ENCODE data around the gene LRRC73.
A peak's percentile ranks its signal among the peaks of the same experiment; 100 is the strongest.

LRRC73 gene

GRCh38 chr6:43522547-43523261 is 12.6 kb upstream of the LRRC73 start:
- H3K79me2 ChIP-seq (ENCODE audit: insufficient read depth, low read length): peaks cover 21% of the 10 kb centered on the region
- ATAC-seq (ENCODE audit: insufficient read depth, low read depth) (0 out of 3 replicates have a peak, but pooled peaks have one; percentile 3), DNase-seq (no peak)
- no peak overlapping the region for H2AFZ ChIP-seq (ENCODE audit: low read depth, low read length)
- H3K9me3 ChIP-seq (ENCODE audit: insufficient read depth, low read length, severe bottlenecking): no peaks in the 10 kb centered on the region
- no peak for TF ChIP-seq CTCF (IDR thresholded peaks at IDR 0.05; ENCODE audit: borderline replicate concordance, extremely low read depth, low read length, poor library complexity, severe bottlenecking)
- no peak for TF ChIP-seq EZH2 (IDR thresholded peaks at IDR 0.05; ENCODE audit: borderline replicate concordance, low read depth, low read length, severe bottlenecking)
- no peak overlapping the region for H3K4me2 ChIP-seq (ENCODE audit: insufficient read depth, low read length)
- H3K27me3 ChIP-seq (ENCODE audit: insufficient read depth, low read length, poor library complexity): no peaks in the 10 kb centered on the region
- H3K27ac ChIP-seq (ENCODE audit: low read length): no peak overlapping the region
- no peak overlapping the region for H3K4me3 ChIP-seq (ENCODE audit: low read depth in 1 of 2, low read length in 2 of 2)
- H3K4me1 ChIP-seq (ENCODE audit: insufficient read depth, low read length): peaks cover 18% of the 10 kb centered on the region
- peaks cover 7% of the 10 kb centered on the region; the same call in 1 of the 2 replicates for H4K20me1 ChIP-seq (ENCODE audit: insufficient read depth, low read length)
- H3K36me3 ChIP-seq (ENCODE audit: insufficient read depth, low read length): peaks cover 87% of the 10 kb centered on the region
- H3K9ac ChIP-seq (ENCODE audit: low read depth, low read length): no peak overlapping the region

- Histone ChIP-seq H2AFZ (ENCODE audit: low read depth, low read length) (no peak overlapping the region), H3K4me3 (ENCODE audit: low read depth in 1 of 2, low read length in 2 of 2) (no peak overlapping the region), H3K4me1 (ENCODE audit: insufficient read depth, low read length) (peaks cover 19% of the 10 kb centered on the region), H3K9ac (ENCODE audit: low read depth, low read length) (no peak overlapping the region), H3K4me2 (ENCODE audit: insufficient read depth, low read length) (no peak overlapping the region), H4K20me1 (ENCODE audit: insufficient read depth, low read length) (peaks cover 7% of the 10 kb centered on the region; the same call in 1 of the 2 replicates), H3K9me3 (ENCODE audit: insufficient read depth, low read length, severe bottlenecking) (no peaks in the 10 kb centered on the region), H3K79me2 (ENCODE audit: insufficient read depth, low read length) (peaks cover 29% of the 10 kb centered on the region), H3K27ac (ENCODE audit: low read length) (no peak overlapping the region), H3K36me3 (ENCODE audit: insufficient read depth, low read length) (peaks cover 79% of the 10 kb centered on the region), H3K27me3 (ENCODE audit: insufficient read depth, low read length, poor library complexity) (no peaks in the 10 kb centered on the region)
- ATAC-seq (ENCODE audit: insufficient read depth, low read depth): no peak
- TF ChIP-seq CTCF (IDR thresholded peaks at IDR 0.05; ENCODE audit: borderline replicate concordance, extremely low read depth, low read length, poor library complexity, severe bottlenecking) (no peak), EZH2 (IDR thresholded peaks at IDR 0.05; ENCODE audit: borderline replicate concordance, low read depth, low read length, severe bottlenecking) (no peak)
- DNase-seq: no peak
These were observed 11.7 kb upstream of the LRRC73 start for GRCh38 chr6:43521836-43522235.

DNA sequence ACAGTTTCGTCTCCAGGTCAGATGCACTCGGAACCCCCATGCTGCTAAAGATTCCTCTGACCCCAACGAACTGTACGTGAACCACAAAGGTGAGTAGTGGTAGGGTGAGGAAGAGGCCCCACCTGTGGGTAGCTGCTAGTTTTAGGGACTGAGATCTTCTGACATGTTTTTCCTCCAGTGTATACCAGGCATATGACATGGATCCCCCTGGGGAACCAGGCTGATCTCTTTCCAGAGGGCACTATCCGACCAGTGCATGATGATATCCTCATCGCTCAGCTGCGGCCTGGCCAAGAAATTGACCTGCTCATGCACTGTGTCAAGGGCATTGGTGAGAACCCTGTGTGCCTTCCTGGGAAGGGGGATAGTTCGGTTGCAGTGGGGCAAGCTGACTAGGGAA is 10.0 kb upstream of the LRRC73 start:
- Histone ChIP-seq H2AFZ (ENCODE audit: low read depth, low read length) (no peak overlapping the region), H3K36me3 (ENCODE audit: insufficient read depth, low read length) (peaks cover 71% of the 10 kb centered on the region), H3K9ac (ENCODE audit: low read depth, low read length) (no peak overlapping the region), H3K4me1 (ENCODE audit: insufficient read depth, low read length) (peaks cover 30% of the 10 kb centered on the region), H3K79me2 (ENCODE audit: insufficient read depth, low read length) (peaks cover 45% of the 10 kb centered on the region), H3K4me3 (ENCODE audit: low read depth in 1 of 2, low read length in 2 of 2) (no peak overlapping the region), H3K27me3 (ENCODE audit: insufficient read depth, low read length, poor library complexity) (no peaks in the 10 kb centered on the region), H4K20me1 (ENCODE audit: insufficient read depth, low read length) (peaks cover 11% of the 10 kb centered on the region; the same call in 1 of the 2 replicates), H3K9me3 (ENCODE audit: insufficient read depth, low read length, severe bottlenecking) (no peaks in the 10 kb centered on the region), H3K4me2 (ENCODE audit: insufficient read depth, low read length) (no peak overlapping the region), H3K27ac (ENCODE audit: low read length) (no peak overlapping the region)
- no peak for ATAC-seq (ENCODE audit: insufficient read depth, low read depth)
- DNase-seq: no peak
- TF ChIP-seq CTCF (IDR thresholded peaks at IDR 0.05; ENCODE audit: borderline replicate concordance, extremely low read depth, low read length, poor library complexity, severe bottlenecking) (no peak), EZH2 (IDR thresholded peaks at IDR 0.05; ENCODE audit: borderline replicate concordance, low read depth, low read length, severe bottlenecking) (no peak)
